Astrocyte (in vitro differentiated cells and primary cell): ENCODE measurements around the gene MBTD1.

Source experiments
- EZH2 ChIP-seq: IDR thresholded peaks from 2 replicates; pipeline ENCODE4 v1.6.1; 2012; ENCODE audit warnings: mild to moderate bottlenecking, low read length, inconsistent platforms; ENCODE audit not compliant: insufficient read depth
- TF ChIP-seq, protein P1 (sequence below): IDR thresholded peaks from 2 replicates; pipeline ENCODE4 v1.5.1; 2011; ENCODE audit warnings: low read depth, mild to moderate bottlenecking, inconsistent platforms, low read length, moderate library complexity; ENCODE audit not compliant: insufficient read depth

- TF ChIP-seq, protein P1, sequence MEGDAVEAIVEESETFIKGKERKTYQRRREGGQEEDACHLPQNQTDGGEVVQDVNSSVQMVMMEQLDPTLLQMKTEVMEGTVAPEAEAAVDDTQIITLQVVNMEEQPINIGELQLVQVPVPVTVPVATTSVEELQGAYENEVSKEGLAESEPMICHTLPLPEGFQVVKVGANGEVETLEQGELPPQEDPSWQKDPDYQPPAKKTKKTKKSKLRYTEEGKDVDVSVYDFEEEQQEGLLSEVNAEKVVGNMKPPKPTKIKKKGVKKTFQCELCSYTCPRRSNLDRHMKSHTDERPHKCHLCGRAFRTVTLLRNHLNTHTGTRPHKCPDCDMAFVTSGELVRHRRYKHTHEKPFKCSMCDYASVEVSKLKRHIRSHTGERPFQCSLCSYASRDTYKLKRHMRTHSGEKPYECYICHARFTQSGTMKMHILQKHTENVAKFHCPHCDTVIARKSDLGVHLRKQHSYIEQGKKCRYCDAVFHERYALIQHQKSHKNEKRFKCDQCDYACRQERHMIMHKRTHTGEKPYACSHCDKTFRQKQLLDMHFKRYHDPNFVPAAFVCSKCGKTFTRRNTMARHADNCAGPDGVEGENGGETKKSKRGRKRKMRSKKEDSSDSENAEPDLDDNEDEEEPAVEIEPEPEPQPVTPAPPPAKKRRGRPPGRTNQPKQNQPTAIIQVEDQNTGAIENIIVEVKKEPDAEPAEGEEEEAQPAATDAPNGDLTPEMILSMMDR: no peak
- no peak for TF ChIP-seq EZH2
These were observed 90.5 kb downstream of the MBTD1 start for GRCh38 chr17:51169340-51169739.
